Stimulated activated CD4-positive, alpha-beta T cell treated with anti-CD3 and anti-CD28 coated beads, Interleukin-4, amount 100 ng/mL, for 4 hours (primary cell): Measurements from ENCODE around the gene SKOR1.

Experiments
- DNase-seq, 2 experiments: peaks; one replicate each; pipeline ENCODE4 v3.0.0-alpha.2; 2020

SKOR1 gene

GRCh38 chr15:67824976-67825880 lies at the start of gene SKOR1:
SKOR1 (plus strand) TSS chr15:67825509; CDS start chr15:67825603, 94 bp downstream.
- DNase-seq = no peak

- no peak for DNase-seq
Observed at GRCh38 chr15:67775998-67776397, 49.3 kb upstream of the SKOR1 start.

- no peak for DNase-seq
Observed at GRCh38 chr15:67776600-67776999, 48.7 kb upstream of the SKOR1 start.

- no peak for DNase-seq
Observed at GRCh38 chr15:67777071-67777470, 48.2 kb upstream of the SKOR1 start.

- no peak for DNase-seq
Observed at GRCh38 chr15:67777773-67778172, 47.5 kb upstream of the SKOR1 start.

- DNase-seq = no peak
Observed at GRCh38 chr15:67778968-67779548, 46.3 kb upstream of the SKOR1 start.

- no peak for DNase-seq
Observed at GRCh38 chr15:67779549-67780111, 45.7 kb upstream of the SKOR1 start.

GRCh38 chr15:67781061-67781460 lies 44.2 kb upstream of the SKOR1 start:
- DNase-seq = no peak

GRCh38 chr15:67781907-67782690 lies 43.2 kb upstream of the SKOR1 start:
- no peak for DNase-seq

- no peak for DNase-seq
Observed at GRCh38 chr15:67782691-67782991, 42.7 kb upstream of the SKOR1 start.

GRCh38 chr15:67783303-67783702 lies 42.0 kb upstream of the SKOR1 start:
- peak; percentile 5 to 22 for DNase-seq

GRCh38 chr15:67784090-67784781 lies 41.1 kb upstream of the SKOR1 start:
- DNase-seq = no peak

- DNase-seq = no peak
Observed at GRCh38 chr15:67784856-67785430, 40.4 kb upstream of the SKOR1 start.

GRCh38 chr15:67785431-67785830 lies 39.9 kb upstream of the SKOR1 start:
- DNase-seq = no peak

GRCh38 chr15:67786646-67787045 lies 38.7 kb upstream of the SKOR1 start:
- no peak for DNase-seq

GRCh38 chr15:67788986-67789385 lies 36.3 kb upstream of the SKOR1 start:
- DNase-seq = no peak

- no peak for DNase-seq
Observed at GRCh38 chr15:67790610-67791319, 34.5 kb upstream of the SKOR1 start.

- DNase-seq = no peak
Observed at GRCh38 chr15:67792250-67792942, 32.9 kb upstream of the SKOR1 start.

- peak in 1 of 2 experiments; percentile 39 for DNase-seq
Observed at GRCh38 chr15:67794832-67795574, 30.3 kb upstream of the SKOR1 start.
